Kidney epithelial cell (primary cell): ENCODE measurements around the gene ST6GALNAC3. TPM values are rescaled to one million over a fixed set of nuclear protein-coding genes. Genes with fewer than 3 reads are reported as not detected.

Experiments used
- DNase-seq: peaks from one replicate; pipeline ENCODE4 v3.0.0-alpha.2; 2010; ENCODE audit warnings: low read depth
- H3K27me3 ChIP-seq: 2 replicates; pipeline ENCODE4 v1.6.0; 2011; ENCODE audit warnings: low read length; ENCODE audit not compliant: control insufficient read depth, insufficient read depth
- H3K36me3 ChIP-seq: 2 replicates; pipeline ENCODE4 v1.5.1; 2011; ENCODE audit warnings: low read length; ENCODE audit not compliant: control insufficient read depth, insufficient read depth
- H3K4me3 ChIP-seq: 2 replicates; pipeline ENCODE4 v1.5.1; 2011; ENCODE audit warnings: low read depth, mild to moderate bottlenecking, control low read depth, low read length
- total RNA-seq: library from RNA; depleted of rRNA; stranded (reverse); fragments of >200 nt; gene quantifications from 2 replicates; pipeline ENCODE4 v1.2.3, GENCODE V29; 2015
- TF ChIP-seq, protein P1 (sequence below): IDR thresholded peaks from 2 replicates; pipeline ENCODE4 v1.5.1; 2011; ENCODE audit warnings: mild to moderate bottlenecking, moderate library complexity, low read length, control low read depth, inconsistent platforms; ENCODE audit not compliant: insufficient read depth, poor library complexity, severe bottlenecking

Gene ST6GALNAC3
- total RNA-seq, 1 donor from 2014 or later, result 4.1 TPM

DNA sequence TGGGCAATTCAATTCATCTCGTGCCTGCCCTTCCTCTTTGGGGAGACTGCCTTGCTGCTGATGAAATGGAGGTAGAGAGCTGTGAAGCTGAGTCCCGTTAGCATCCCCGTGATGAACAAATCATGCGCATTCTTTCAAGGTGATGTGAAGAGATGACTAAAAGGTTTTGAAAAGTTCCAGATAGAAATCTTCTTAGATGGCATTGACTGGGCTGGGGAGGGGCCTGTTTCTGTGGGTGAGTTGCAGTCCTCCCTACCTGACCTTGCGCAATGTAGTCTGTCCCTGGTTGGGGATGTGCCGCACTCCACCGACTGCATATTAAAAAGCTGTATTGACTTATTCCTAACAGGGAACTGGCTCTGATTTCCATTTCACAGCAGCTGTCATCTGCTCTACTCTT lies 49.6 kb downstream of the ST6GALNAC3 start:
- DNase-seq, result peak; percentile 28
- TF ChIP-seq, protein P1, sequence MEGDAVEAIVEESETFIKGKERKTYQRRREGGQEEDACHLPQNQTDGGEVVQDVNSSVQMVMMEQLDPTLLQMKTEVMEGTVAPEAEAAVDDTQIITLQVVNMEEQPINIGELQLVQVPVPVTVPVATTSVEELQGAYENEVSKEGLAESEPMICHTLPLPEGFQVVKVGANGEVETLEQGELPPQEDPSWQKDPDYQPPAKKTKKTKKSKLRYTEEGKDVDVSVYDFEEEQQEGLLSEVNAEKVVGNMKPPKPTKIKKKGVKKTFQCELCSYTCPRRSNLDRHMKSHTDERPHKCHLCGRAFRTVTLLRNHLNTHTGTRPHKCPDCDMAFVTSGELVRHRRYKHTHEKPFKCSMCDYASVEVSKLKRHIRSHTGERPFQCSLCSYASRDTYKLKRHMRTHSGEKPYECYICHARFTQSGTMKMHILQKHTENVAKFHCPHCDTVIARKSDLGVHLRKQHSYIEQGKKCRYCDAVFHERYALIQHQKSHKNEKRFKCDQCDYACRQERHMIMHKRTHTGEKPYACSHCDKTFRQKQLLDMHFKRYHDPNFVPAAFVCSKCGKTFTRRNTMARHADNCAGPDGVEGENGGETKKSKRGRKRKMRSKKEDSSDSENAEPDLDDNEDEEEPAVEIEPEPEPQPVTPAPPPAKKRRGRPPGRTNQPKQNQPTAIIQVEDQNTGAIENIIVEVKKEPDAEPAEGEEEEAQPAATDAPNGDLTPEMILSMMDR, result no peak
- no peaks in the 10 kb centered on the region for H3K27me3 ChIP-seq
- no peaks in the 10 kb centered on the region for H3K36me3 ChIP-seq
- H3K4me3 ChIP-seq, result no peak overlapping the region

DNA sequence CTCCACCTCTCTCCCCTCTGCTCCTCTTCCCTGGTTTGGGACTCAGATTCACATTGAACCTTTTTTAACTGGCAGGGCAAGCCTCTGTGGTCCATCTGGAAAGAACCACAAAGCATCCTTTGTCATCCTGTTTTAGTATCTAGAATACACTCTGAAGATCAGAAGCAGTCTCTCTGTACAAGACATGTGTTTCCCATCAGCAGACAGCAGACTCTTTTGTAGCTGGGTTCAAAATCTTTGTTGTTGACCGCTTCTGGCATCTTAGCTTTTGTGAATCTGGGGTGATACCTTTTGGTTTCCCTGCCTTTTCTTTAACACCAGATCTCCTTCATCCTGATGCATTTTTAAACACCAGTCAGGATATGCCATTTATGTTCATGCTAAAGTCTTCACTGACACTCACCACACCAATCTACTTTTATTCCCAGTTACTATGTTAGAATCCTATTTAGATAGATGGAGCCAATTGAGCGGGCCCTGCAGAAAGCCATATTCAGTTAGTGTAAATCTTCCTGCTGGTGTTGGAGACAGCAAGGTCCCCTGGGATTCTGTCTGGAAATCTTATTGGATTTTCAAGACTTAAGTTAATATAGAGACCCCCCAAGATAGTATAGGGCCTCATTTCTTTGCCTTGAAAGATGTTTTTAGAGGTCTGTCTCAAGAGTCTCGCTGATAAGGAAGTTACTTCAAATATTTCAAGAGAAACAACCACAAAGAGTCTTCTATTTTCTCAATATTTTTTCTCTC lies 51.1 kb downstream of the ST6GALNAC3 start:
- TF ChIP-seq, protein P1, result no peak
- no peak for DNase-seq
- H3K27me3 ChIP-seq, result no peaks in the 10 kb centered on the region
- H3K4me3 ChIP-seq, result no peak overlapping the region
- H3K36me3 ChIP-seq, result no peaks in the 10 kb centered on the region

DNA sequence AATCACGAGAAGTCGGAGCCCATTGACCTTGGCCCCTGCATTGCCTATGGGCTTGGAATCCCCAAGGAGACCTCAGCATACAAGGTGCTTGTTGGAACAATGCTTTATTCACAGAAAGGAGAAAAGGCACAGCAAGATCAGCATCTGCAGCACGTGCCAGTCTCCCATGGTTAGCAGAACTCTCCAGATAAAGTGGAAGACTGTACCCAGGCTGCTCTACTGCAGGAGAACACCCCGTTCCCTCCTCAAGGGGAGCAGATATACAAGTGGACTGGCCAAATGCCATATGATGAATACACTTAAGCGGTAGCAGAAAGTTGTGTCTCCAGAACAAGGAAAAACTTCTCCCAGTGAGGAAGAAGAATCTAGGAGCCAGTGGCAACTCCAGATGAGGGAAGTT lies 53.5 kb downstream of the ST6GALNAC3 start:
- H3K4me3 ChIP-seq, result no peak overlapping the region
- H3K36me3 ChIP-seq, result no peaks in the 10 kb centered on the region
- TF ChIP-seq, protein P1, result no peak
- H3K27me3 ChIP-seq, result no peaks in the 10 kb centered on the region
- no peak for DNase-seq

DNA sequence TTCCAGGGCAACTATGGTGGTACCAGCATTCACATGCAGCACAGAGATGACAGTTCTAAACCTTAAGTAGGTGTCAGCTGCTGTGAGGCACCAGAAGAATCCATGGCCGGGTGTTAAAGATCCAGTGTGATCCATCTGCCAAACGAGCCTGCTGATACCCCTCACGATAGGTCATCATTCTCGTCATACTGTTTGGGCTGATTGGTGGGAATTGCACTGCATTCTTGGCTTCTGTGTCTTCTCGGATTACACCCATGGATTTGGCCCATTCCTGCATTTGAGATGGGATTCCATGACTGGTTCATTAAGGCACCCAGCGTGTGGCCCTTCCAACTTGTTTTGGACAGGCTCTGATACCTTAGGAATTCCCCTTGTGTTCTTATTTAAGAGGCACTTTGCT lies 55.2 kb downstream of the ST6GALNAC3 start:
- Histone ChIP-seq H3K36me3 (no peaks in the 10 kb centered on the region), H3K27me3 (no peaks in the 10 kb centered on the region), H3K4me3 (no peak overlapping the region)
- TF ChIP-seq, protein P1, result no peak
- no peak for DNase-seq

DNA sequence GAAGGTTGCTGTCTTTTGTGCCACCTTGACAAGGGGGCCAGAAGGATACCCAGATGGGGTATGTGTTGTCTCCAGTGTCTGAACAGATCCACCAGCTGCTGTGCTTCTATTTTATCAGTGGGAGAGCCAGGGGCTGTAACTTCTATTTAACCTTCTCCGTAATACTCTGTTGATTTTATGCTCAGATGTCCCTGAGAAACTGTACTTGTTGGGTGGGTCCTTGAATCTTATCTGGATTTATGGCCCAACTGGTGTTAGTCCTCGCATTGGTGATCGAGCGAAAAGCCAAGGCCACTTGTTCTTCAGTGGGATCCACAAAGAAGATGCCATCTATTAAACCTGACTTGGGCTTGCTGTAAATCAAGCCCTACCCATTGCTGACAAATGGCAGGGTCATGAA lies 56.4 kb downstream of the ST6GALNAC3 start:
- TF ChIP-seq, protein P1, result no peak
- Histone ChIP-seq H3K27me3 (no peaks in the 10 kb centered on the region), H3K36me3 (no peaks in the 10 kb centered on the region), H3K4me3 (no peak overlapping the region)
- no peak for DNase-seq

DNA sequence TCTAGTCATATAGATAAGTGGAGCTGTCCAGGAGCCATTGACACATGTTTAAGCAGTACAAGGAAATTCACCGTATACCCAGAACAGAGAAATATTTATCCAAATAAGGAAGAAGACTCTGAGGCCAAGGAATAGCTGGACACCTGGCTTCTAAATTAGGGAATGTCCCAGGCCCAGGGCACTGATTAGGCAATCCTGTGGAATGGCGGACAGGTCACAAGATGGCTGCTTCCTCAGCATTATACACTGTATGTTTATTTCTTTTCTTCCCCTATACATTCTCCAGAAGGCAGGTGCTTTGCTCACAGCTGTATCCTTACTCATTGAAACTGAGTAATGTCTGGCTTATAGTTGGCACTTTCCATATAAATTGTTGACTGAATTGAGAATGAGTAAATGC lies 59.4 kb downstream of the ST6GALNAC3 start:
- Histone ChIP-seq H3K27me3 (no peaks in the 10 kb centered on the region), H3K4me3 (no peak overlapping the region), H3K36me3 (no peaks in the 10 kb centered on the region)
- TF ChIP-seq, protein P1, result no peak
- DNase-seq, result no peak
